Glomerular visceral epithelial cell (primary cell): ENCODE measurements around the gene ASAH2B.

Experiments used
- DNase-seq: peaks from one replicate; pipeline ENCODE4 v3.0.0-alpha.2; 2016; ENCODE audit errors: extremely low spot score

Gene ASAH2B

DNA sequence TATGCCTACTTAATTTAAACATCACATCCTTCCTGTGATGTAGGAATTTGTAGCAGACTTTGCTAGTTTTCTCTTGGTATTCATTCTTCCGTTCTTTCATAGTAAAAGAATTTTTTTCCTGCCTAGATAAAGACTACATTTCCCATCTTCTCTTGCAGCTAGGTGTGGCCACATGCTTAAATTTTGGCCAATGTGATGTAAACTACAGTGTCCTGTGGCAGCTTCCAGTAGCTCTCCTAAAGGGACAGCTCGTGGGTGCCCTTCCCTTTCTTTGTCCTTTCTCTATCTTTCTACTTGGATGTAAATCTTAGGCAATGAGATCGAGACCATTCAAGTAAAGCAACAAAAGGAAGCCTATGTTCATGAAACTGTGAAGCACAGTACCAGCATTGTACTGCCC, 58.6 kb downstream of the ASAH2B start:
- no peak for DNase-seq

DNA sequence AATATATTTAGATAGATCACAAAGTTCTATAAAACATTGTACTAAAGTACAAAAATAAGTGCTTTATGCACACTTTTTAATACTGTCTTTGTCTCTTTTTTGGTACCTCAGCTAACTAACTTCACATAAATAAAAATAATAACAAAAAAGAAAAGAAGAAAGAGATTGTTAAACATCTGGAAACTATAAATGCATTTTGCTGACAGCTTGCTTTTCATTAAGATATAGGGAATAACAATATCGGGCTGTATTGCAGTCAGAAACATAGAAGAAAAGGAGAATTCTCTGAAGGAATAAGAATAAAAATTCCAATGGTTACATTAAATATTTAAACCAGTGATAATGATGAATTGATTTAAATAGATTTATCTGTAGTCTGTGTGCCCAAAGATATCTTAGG, 59.9 kb downstream of the ASAH2B start:
- DNase-seq: no peak

DNA sequence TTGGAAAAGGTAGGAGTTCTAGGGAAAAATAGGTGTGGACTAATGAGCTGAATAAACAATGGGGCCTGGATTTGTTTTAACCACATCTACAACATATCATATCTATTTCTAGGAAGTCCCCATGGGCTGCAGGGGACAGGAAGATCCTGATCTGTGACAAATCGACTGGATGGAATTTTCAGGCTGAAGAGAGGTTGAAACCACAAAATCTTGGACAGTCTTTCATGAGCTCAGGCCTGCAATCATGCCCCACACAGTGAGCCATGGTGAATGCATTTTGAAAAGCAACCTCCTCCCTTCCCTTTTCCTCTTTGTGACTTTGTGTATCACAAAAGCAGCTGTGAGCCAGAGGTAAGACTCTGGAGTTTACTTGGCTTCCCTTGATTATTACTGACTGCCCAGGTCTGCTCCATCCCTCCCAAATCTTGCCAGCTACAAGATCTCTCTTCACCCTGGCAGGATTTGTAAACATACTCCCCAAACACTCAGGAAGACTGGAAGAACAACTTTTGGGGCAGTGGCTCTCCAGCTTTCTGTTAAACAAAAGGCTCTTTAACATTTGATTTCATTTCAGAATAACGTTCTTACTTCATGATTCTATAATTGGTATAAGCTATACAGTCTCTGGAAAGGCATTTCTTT, 66.4 kb downstream of the ASAH2B start:
- no peak for DNase-seq

DNA sequence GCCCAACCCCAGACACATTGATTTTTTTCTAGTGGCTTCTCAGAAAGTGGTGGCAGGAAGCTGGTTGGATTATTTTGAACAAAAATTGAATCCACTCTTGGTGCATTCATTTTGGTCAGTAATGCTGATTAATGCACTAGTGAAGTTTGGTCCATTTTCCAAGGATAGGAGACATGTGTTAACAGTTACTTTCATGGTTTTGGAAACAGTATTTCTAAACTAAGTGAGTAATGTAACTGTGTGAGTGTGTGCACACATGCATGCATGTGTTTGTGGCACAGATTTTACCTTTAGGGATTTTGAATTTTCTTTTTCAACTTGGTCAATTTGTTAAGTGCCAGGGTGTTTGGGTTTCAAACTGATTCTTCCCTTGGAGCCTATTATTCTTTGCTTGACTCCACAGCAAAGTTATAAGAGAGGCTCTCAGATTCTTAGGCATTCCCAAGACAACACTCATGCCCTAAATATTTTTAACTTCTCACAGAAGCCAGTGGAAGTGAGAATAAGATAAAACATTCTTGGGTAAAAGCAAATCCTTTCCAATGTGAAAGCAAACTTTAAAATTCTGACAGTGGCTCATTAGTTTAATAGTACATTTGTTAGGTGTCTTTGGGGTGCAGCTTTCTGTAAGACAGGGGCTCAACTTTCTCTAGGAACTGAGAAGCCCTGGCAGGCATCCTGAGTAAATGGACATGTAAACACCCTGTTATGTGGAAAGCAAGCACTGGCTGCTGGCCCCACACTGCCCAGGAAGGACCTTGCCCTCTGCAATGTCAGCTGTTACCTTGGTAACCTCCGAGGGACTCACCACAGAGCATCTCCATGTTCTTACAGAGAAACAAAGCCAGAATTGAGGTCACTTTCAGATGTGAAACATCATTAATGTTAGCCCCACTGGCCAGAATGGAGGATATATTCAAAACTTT, 68.4 kb downstream of the ASAH2B start:
- no peak for DNase-seq
